Activated T-cell treated with anti-CD3 and anti-CD28 coated beads, Interleukin-2, amount 50 U/mL, for 72 hours (primary cell): ENCODE measurements around the gene KRTAP2-4. TPM values are rescaled to one million over a fixed set of nuclear protein-coding genes. Genes with fewer than 3 reads are reported as not detected.
"Not testable (repeated sequence)": the region's sequence is repeated elsewhere in the genome, so short reads cannot be mapped to it uniquely, and the experiment has no call there.

Source experiments
- ATAC-seq, 2 donors: fragments of 150-1000 bp; cut with Tn5 transposase; replicated peaks in 1 of 2; 2 replicates each; pipeline ENCODE4 v1.10.0; 2021; ENCODE audit warnings: moderate library complexity in 2 of 2, mild to moderate bottlenecking in 1 of 2
- DNase-seq, 2 donors: peaks; one replicate each; pipeline ENCODE4 v3.0.0; 2021 to 2022; ENCODE audit warnings: mixed read lengths in 1 of 2
- H3K27ac Mint-ChIP-seq: one replicate; pipeline ENCODE4 v1.8.0; 2022; ENCODE audit warnings: mild to moderate bottlenecking, moderate library complexity, mixed read lengths
- H3K27me3 Mint-ChIP-seq: one replicate; pipeline ENCODE4 v1.8.0; 2022; ENCODE audit warnings: low read depth, mixed read lengths
- H3K36me3 Mint-ChIP-seq, 2 donors: one replicate each; pipeline ENCODE4 v1.8.0; 2022; ENCODE audit warnings: mixed read lengths in 2 of 2, mild to moderate bottlenecking in 1 of 2; ENCODE audit not compliant: insufficient read depth in 2 of 2
- H3K4me1 Mint-ChIP-seq: one replicate; pipeline ENCODE4 v1.8.0; 2022; ENCODE audit warnings: low read depth, mixed read lengths
- H3K4me3 Mint-ChIP-seq, 2 donors: one replicate each; pipeline ENCODE4 v1.8.0; 2022; ENCODE audit warnings: mild to moderate bottlenecking in 2 of 2, mixed read lengths in 2 of 2, moderate library complexity in 2 of 2
- H3K9me3 Mint-ChIP-seq, 2 donors: one replicate each; pipeline ENCODE4 v1.8.0; 2022; ENCODE audit warnings: mixed read lengths in 2 of 2
- total RNA-seq, 2 donors: library from RNA; stranded (reverse); gene quantifications; one replicate each; pipeline ENCODE4 v1.2.3, GENCODE V29; 2022

The KRTAP2-4 gene
- not detected for total RNA-seq

DNA sequence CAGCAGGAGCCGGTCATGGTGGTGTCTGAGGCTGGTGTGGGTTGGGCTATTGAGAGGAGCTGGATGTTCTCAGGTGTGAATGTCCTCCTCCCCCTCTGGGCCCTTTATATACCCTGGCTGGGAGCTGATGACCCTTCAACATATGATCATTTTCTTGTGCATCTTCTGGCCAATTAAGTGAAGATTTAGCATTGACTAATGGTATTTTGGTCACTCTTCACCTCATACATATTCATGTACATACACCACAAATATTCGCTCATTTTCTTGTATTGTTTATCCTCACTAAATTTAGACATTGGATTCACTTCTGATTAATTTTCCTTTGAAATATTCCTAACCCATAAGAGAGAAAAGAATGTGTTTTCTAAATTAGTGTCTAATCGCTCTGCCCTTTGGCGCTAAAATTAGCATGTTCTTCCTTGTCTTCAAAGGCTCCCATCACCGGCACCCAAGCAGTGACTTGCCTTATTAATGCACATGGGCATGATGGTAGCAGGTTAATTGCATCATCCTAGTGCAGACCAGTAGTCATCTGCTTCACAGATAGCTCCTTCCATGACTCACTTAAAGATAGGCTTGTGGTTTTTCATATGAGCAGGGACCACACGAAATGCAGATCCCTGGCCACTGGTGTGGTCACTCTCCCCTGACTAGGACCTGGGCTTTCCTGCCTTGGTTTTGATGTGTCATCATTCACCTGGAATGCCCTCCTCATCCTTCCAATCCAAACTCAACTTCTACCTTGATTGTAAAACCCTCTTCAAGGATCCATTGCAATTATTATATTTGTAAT lies at the start of gene KRTAP2-4:
KRTAP2-4 (minus strand) TSS at position 51 of the 796 bp plus-strand sequence; CDS start at position 17, 34 bp downstream.
- ATAC-seq (peak in 1 of 2 donors; percentile 52), DNase-seq (no peak)
- Mint-ChIP-seq H3K4me1 (no peaks in the 10 kb centered on the region), H3K27me3 (peaks cover 8% of the 10 kb centered on the region), H3K4me3 (no peak within 1 kb of the TSS), H3K36me3 (no peaks in the 10 kb centered on the region), H3K27ac (no peak within 1 kb of the TSS), H3K9me3 (no peaks in the 10 kb centered on the region)

GRCh38 chr17:41111151-41111885 lies 45.6 kb upstream of the KRTAP2-4 start:
- peaks cover 0 to 7% of the 10 kb centered on the region in 2 donors for H3K36me3 Mint-ChIP-seq
- H3K4me3 Mint-ChIP-seq: no peak overlapping the region
- no peak overlapping the region for H3K27ac Mint-ChIP-seq
- ATAC-seq (no peak), DNase-seq (no peak)
- no peaks in the 10 kb centered on the region for H3K4me1 Mint-ChIP-seq
- peaks cover under 1% of the 10 kb centered on the region for H3K27me3 Mint-ChIP-seq
- H3K9me3 Mint-ChIP-seq: peaks cover 0 to 2% of the 10 kb centered on the region in 2 donors

DNA sequence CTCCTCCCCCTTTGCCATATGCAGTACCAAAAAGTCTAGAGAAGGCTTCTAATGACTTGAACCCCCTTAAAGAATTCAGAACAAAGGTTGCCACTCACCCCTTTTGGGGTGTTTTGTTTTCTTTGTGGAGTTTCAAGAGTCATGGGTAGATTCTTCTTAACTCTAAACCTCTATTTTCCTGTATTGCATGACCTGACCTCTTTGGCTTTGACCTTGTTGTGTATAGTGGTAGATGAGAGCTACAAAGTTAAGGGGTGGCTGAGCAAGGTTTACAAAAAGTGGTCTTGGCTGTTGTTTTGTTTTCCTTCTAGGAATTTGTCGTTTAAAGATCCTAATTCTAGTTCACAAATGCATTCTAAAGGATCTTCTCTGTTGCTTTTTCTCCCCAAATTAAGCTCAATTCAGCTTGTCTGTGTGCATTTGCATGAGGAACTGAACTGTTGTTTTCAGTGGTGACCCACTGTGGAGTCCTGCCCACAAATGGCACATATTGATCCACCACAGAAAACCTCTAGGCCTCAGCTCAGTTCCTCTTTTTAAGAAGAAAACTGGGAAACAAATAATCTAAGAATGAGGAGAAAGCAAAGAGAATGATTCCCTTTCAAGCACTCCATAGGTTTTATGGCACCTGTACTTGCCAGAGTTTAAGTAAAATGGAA lies 43.2 kb upstream of the KRTAP2-4 start:
- DNase-seq, H3K9me3 Mint-ChIP-seq, H3K4me1 Mint-ChIP-seq, H3K27ac Mint-ChIP-seq, ATAC-seq, H3K27me3 Mint-ChIP-seq, H3K36me3 Mint-ChIP-seq: not testable (repeated sequence)
- peak overlapping the region in 1 of 2 donors; percentile 8 for H3K4me3 Mint-ChIP-seq

GRCh38 chr17:41107941-41108450 lies 42.3 kb upstream of the KRTAP2-4 start:
- no peak for DNase-seq
- peaks cover 6% of the 10 kb centered on the region for H3K27me3 Mint-ChIP-seq
- H3K9me3 Mint-ChIP-seq: peaks cover 0 to under 1% of the 10 kb centered on the region in 2 donors
- peak overlapping the region in 1 of 2 donors; percentile 8 for H3K4me3 Mint-ChIP-seq
- H3K4me1 Mint-ChIP-seq: no peaks in the 10 kb centered on the region
- peaks cover 0 to 6% of the 10 kb centered on the region in 2 donors for H3K36me3 Mint-ChIP-seq
- no peak overlapping the region for H3K27ac Mint-ChIP-seq
- ATAC-seq: no peak

GRCh38 chr17:41105347-41105746 lies 39.7 kb upstream of the KRTAP2-4 start, which contains the start of gene KRTAP4-9:
Gene KRTAP4-9 (plus strand): TSS chr17:41105389. CDS start chr17:41105389, 0 bp downstream.
- H3K9me3 Mint-ChIP-seq, H3K27me3 Mint-ChIP-seq, DNase-seq, H3K4me1 Mint-ChIP-seq, H3K27ac Mint-ChIP-seq, H3K36me3 Mint-ChIP-seq, ATAC-seq, H3K4me3 Mint-ChIP-seq: not testable (repeated sequence)

DNA sequence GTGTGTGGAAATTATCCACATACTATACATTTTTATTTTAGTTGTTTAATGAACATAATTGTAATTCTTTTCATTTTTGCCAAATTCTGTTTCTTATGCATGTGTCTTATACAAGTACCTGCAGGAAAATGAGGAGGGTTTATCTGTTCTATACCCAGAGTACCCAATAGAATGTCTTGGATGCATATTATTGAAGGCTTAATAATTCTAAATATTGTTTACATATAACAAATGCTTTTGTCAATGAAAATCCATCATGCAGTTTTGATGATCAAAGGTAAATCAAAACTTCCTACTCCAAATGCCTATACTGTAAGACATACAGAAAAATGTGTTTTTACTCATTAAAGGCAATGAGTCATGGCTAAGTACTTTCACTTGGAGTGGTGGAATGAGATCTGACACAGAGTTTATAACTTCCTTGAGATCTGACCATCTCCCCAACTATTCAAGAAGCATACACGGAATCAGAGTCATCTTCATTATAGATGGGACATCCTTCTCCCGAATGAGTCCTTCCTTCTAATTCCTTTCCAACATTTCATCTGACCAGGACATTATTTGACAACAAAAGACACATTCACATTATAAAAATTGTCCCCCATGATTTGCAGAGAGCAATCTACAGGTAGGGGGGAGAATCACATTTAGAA lies 38.8 kb upstream of the KRTAP2-4 start:
- H3K9me3 Mint-ChIP-seq, H3K36me3 Mint-ChIP-seq, H3K4me1 Mint-ChIP-seq, H3K4me3 Mint-ChIP-seq, H3K27ac Mint-ChIP-seq, DNase-seq: not testable (repeated sequence)
- peak in 1 of 2 donors; percentile 38 for ATAC-seq
- H3K27me3 Mint-ChIP-seq: peaks cover 11% of the 10 kb centered on the region

DNA sequence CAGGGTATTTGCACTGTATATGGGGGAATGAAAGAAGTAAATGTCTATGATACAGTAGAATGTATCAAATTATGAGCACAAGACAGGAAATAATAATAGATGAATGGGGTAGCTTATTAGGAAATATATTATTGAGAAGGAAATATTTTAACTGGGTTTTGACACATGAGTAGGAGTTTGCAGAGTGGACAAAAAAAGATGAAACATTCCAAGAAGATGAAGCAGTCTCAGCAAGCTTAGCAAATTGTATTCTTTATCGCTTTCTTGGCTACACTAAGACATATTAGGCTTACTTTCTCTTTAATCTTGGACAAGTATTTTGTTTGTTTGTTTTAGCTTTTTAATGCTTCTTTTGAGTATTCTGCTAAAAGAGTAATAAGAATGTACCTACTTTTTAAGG lies 38.2 kb upstream of the KRTAP2-4 start:
- no peaks in the 10 kb centered on the region for H3K36me3 Mint-ChIP-seq
- ATAC-seq (no peak), DNase-seq (no peak)
- peaks cover 7% of the 10 kb centered on the region for H3K4me1 Mint-ChIP-seq
- no peak overlapping the region for H3K27ac Mint-ChIP-seq
- H3K27me3 Mint-ChIP-seq: peaks cover 11% of the 10 kb centered on the region
- H3K4me3 Mint-ChIP-seq: no peak overlapping the region
- no peaks in the 10 kb centered on the region for H3K9me3 Mint-ChIP-seq

- no peaks in the 10 kb centered on the region for H3K9me3 Mint-ChIP-seq
- peaks cover 7% of the 10 kb centered on the region for H3K4me1 Mint-ChIP-seq
- no peak within 1 kb of the TSS for H3K27ac Mint-ChIP-seq
- H3K4me3 Mint-ChIP-seq: no peak within 1 kb of the TSS
- DNase-seq (no peak), ATAC-seq (no peak)
- peaks cover 17% of the 10 kb centered on the region for H3K27me3 Mint-ChIP-seq
- H3K36me3 Mint-ChIP-seq: no peaks in the 10 kb centered on the region
Observed at GRCh38 chr17:41101586-41102259, 36.0 kb upstream of the KRTAP2-4 start, which contains the start of gene KRTAP4-16. Gene KRTAP4-16 (minus strand): TSS chr17:41102209. CDS start chr17:41102209, 0 bp downstream.

- H3K27ac Mint-ChIP-seq, DNase-seq, ATAC-seq, H3K4me1 Mint-ChIP-seq, H3K9me3 Mint-ChIP-seq, H3K4me3 Mint-ChIP-seq, H3K36me3 Mint-ChIP-seq: not testable (repeated sequence)
- peaks cover 17% of the 10 kb centered on the region for H3K27me3 Mint-ChIP-seq
Observed at GRCh38 chr17:41099682-41100480, 34.2 kb upstream of the KRTAP2-4 start.

- DNase-seq (no peak), ATAC-seq (no peak)
- H3K27me3 Mint-ChIP-seq: peaks cover 17% of the 10 kb centered on the region
- H3K27ac Mint-ChIP-seq: no peak overlapping the region
- peaks cover 7% of the 10 kb centered on the region for H3K4me1 Mint-ChIP-seq
- no peaks in the 10 kb centered on the region for H3K36me3 Mint-ChIP-seq
- H3K4me3 Mint-ChIP-seq: no peak overlapping the region
- no peaks in the 10 kb centered on the region for H3K9me3 Mint-ChIP-seq
Observed at GRCh38 chr17:41098481-41098880, 32.8 kb upstream of the KRTAP2-4 start.

GRCh38 chr17:41098042-41098441 lies 32.4 kb upstream of the KRTAP2-4 start, which contains the start of gene KRTAP4-8:
Gene KRTAP4-8 (minus strand): TSS chr17:41098142. CDS start chr17:41098084, 58 bp downstream.
- no peak within 1 kb of the TSS for H3K4me3 Mint-ChIP-seq
- H3K27ac Mint-ChIP-seq: peak within 1 kb of the TSS; percentile 24
- H3K27me3 Mint-ChIP-seq: peaks cover 17% of the 10 kb centered on the region
- no peaks in the 10 kb centered on the region for H3K36me3 Mint-ChIP-seq
- no peak for ATAC-seq
- peaks cover 7% of the 10 kb centered on the region for H3K4me1 Mint-ChIP-seq
- no peaks in the 10 kb centered on the region for H3K9me3 Mint-ChIP-seq
- DNase-seq: no peak
